Sciatic nerve (tissue), 2 donors: ENCODE measurements around the gene PPP2CA. TPM values are rescaled to one million over a fixed set of nuclear protein-coding genes. Genes with fewer than 3 reads are reported as not detected.
"Not testable (repeated sequence)": the region's sequence is repeated elsewhere in the genome, so short reads cannot be mapped to it uniquely, and the experiment has no call there.

ENCODE experiments used
- ATAC-seq: fragments of 200-7000 bp; cut with Tn5 transposase; one replicate; pipeline ENCODE4 v1.9.1; 2020; ENCODE audit warnings: mild to moderate bottlenecking, moderate library complexity
- DNase-seq: peaks from one replicate; pipeline ENCODE4 v3.0.0-alpha.2; 2020; ENCODE audit warnings: low spot score
- intact Hi-C: fragments of 100-400 bp; cut with DNase I; formaldehyde crosslinking; loops from one replicate; pipeline ENCODE4 v1.14.2; 2022
- microRNA-seq: library from miRNA; unstranded; fragments of <30 nt; microRNA quantifications from one replicate; pipeline ENCODE4 v1.2.0, GENCODE V29; 2020
- total RNA-seq: library from RNA; stranded (reverse); fragmentation: NEBNext Ultra II Directional; extraction: Animal tissue kit (Norgen Biotek cat#: 25700); gene quantifications from one replicate; pipeline ENCODE4 v1.2.1, GENCODE V29; 2021
- donor health status: DM: no; HTN: no; CAD: no.
- donor health status: DM: no; HTN: no; CAD: no.

Gene PPP2CA
- total RNA-seq, 1 donor from 2014 or later = 100 TPM

- intact Hi-C loops = no loop called here
- DNase-seq (no peak), ATAC-seq (no peak)
Observed at GRCh38 chr5:134161513-134162395, 64.1 kb downstream of the PPP2CA start.

- intact Hi-C loops = no loop called here
- DNase-seq = no peak
- ATAC-seq = no peak
Observed at GRCh38 chr5:134153657-134154056, 72.2 kb downstream of the PPP2CA start.

- ATAC-seq (no peak), DNase-seq (no peak)
- intact Hi-C loops = no loop called here
Observed at GRCh38 chr5:134153241-134153640, 72.6 kb downstream of the PPP2CA start.

GRCh38 chr5:134152173-134152832, 73.6 kb downstream of the PPP2CA start:
- ATAC-seq, intact Hi-C loops, DNase-seq: not testable (repeated sequence)

GRCh38 chr5:134151723-134152122, 74.2 kb downstream of the PPP2CA start:
- intact Hi-C loops = no loop called here
- no peak for DNase-seq
- no peak for ATAC-seq

GRCh38 chr5:134149571-134150303, 76.1 kb downstream of the PPP2CA start:
- ATAC-seq = peak; percentile 82
- intact Hi-C loops = no loop called here
- DNase-seq = no peak

- DNase-seq = no peak
- ATAC-seq = no peak
- intact Hi-C loops = no loop called here
Observed at GRCh38 chr5:134148986-134149539, 76.8 kb downstream of the PPP2CA start.

- DNase-seq (no peak), ATAC-seq (no peak)
- intact Hi-C loops = no loop called here
Observed at GRCh38 chr5:134148316-134148715, 77.6 kb downstream of the PPP2CA start.

GRCh38 chr5:134146651-134147518, 79.0 kb downstream of the PPP2CA start:
- ATAC-seq (no peak), DNase-seq (no peak)
- intact Hi-C loops = no loop called here

- DNase-seq = peak; percentile 87
- peak; percentile 77 for ATAC-seq
- intact Hi-C loops = no loop called here
Observed at GRCh38 chr5:134145779-134146581, 79.9 kb downstream of the PPP2CA start.

GRCh38 chr5:134145041-134145757, 80.7 kb downstream of the PPP2CA start:
- ATAC-seq (no peak), DNase-seq (no peak)
- intact Hi-C loops = no loop called here

Small RNA genes lying within 50 kb of the gene (microRNA-seq; reads per million reads assigned to microRNA genes)
- not detected for gene MIR3661

Other genes starting within 250 kb of the PPP2CA start
- 69.5 TPM for gene VDAC1, start 221.1 kb downstream of the PPP2CA start, total RNA-seq
- 8.5 TPM for gene TCF7, start 111.4 kb downstream of the PPP2CA start, total RNA-seq
- gene SKP1, start 49.1 kb downstream of the PPP2CA start, total RNA-seq = 295 TPM
- gene CDKL3, start 141.1 kb upstream of the PPP2CA start, total RNA-seq = 11.9 TPM
- 101 TPM for gene UBE2B, start 145.5 kb upstream of the PPP2CA start, total RNA-seq
- 12.4 TPM for gene CDKN2AIPNL, start 185.8 kb upstream of the PPP2CA start, total RNA-seq